ENCODE results near the gene CDYL. TPM values are rescaled to one million over a fixed set of nuclear protein-coding genes. Genes with fewer than 3 reads are reported as not detected.

Gene CDYL
- total and polyA plus RNA-seq, 7 donors = 14.2 to 82.8 (median 37.9) TPM

DNA sequence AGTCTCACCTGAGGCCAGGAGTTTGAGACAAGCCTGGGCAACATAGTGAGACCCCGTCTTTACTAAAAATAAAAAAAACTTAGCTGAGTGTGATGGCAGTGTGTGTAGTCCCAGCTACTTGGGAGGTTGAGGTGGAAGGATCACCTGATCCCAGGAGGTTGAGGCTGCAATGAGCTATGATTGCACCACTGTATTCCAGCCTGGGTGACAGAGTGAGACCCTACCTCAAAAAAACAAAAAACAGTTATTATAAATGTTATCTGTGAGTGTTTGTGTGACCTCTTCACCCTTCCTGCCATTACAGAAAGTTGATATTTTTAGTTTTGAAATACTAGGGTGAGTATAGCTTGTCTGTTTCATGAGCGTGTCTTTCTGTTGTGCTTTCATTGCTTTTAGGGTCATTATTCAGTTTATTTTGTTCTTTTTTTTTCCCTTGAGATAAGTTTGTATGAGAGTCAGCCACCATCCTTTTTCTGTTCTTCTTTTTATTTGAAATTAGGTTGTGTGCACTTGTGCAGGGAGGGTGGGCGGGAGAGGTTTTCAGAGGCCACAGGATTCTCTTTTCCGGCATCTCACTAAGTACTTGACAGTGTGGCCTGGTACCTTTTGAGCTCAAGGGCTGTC is 26.2 kb downstream of the CDYL start:
- Histone ChIP-seq H3K27me3 (no peaks in the 10 kb centered on the region), H3K4me1 (peaks cover 0 to 38% (median 32%) of the 10 kb centered on the region in 4 donors), H3K4me3 (no peak overlapping the region), H3K9me3 (peaks cover 0 to 2% (median 0%) of the 10 kb centered on the region in 4 donors), H3K27ac (no peak overlapping the region), H3K36me3 (no peaks in the 10 kb centered on the region)
- WGBS, 2 donors = 76 to 92% methylated on average over 4 of the region's 4 CpGs
- intact Hi-C loops (cut with DNase I) = no loop called here
- no peak for DNase-seq
- no peak for TF ChIP-seq POLR2AphosphoS5 (IDR thresholded peaks at IDR 0.05)
- no peak for TF ChIP-seq CTCF (IDR thresholded peaks at IDR 0.05)
- no peak for TF ChIP-seq EP300 (IDR thresholded peaks at IDR 0.05)
- no peak for TF ChIP-seq POLR2A (IDR thresholded peaks at IDR 0.05)

- H3K4me3 ChIP-seq = no peak overlapping the region
- intact Hi-C loops (cut with DNase I) = no loop called here
- no peak for TF ChIP-seq POLR2A (IDR thresholded peaks at IDR 0.05)
- no peak for TF ChIP-seq EP300 (IDR thresholded peaks at IDR 0.05)
- no peak for TF ChIP-seq CTCF (IDR thresholded peaks at IDR 0.05)
- no peak for TF ChIP-seq POLR2AphosphoS5 (IDR thresholded peaks at IDR 0.05)
- H3K27me3 ChIP-seq = no peaks in the 10 kb centered on the region
- DNase-seq = no peak
- peaks cover 0 to 2% (median 0%) of the 10 kb centered on the region in 4 donors for H3K9me3 ChIP-seq
- peaks cover 0 to 38% (median 32%) of the 10 kb centered on the region in 4 donors for H3K4me1 ChIP-seq
- H3K27ac ChIP-seq = no peak overlapping the region
- 43 to 64% methylated on average over 5 of the region's 5 CpGs for WGBS, 2 donors
- H3K36me3 ChIP-seq = no peaks in the 10 kb centered on the region
Observed at GRCh38 chr6:4803343-4803744, 27.1 kb downstream of the CDYL start.

DNA sequence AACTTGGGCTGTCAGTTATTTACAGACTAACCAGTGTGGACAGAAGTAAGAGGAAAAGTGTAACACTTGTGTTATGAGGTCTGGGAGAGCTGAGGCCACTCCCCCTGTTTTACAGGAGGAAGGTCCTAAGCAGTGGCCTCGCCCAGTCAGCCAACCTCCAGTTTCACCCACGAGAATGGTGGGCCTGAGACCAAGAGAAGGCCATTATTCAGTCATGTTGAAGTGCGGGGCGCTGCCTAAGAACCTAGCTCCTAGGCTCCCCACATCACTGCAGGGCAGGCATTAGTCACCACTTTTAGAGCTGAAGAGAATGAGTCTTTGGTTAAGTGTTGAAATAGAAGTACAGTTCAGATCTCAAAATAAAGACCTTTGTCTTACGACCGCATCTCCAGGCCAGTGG is 27.9 kb downstream of the CDYL start:
- TF ChIP-seq CTCF (IDR thresholded peaks at IDR 0.05) = no peak
- Histone ChIP-seq H3K27me3 (no peaks in the 10 kb centered on the region), H3K4me1 (peaks cover 0 to 38% (median 32%) of the 10 kb centered on the region in 4 donors), H3K4me3 (no peak overlapping the region), H3K36me3 (no peaks in the 10 kb centered on the region), H3K9me3 (peaks cover 0 to 2% (median 0%) of the 10 kb centered on the region in 4 donors), H3K27ac (no peak overlapping the region)
- no peak for DNase-seq
- 61 to 84% methylated on average over 6 of the region's 6 CpGs for WGBS, 2 donors
- intact Hi-C loops (cut with DNase I) = no loop called here

DNA sequence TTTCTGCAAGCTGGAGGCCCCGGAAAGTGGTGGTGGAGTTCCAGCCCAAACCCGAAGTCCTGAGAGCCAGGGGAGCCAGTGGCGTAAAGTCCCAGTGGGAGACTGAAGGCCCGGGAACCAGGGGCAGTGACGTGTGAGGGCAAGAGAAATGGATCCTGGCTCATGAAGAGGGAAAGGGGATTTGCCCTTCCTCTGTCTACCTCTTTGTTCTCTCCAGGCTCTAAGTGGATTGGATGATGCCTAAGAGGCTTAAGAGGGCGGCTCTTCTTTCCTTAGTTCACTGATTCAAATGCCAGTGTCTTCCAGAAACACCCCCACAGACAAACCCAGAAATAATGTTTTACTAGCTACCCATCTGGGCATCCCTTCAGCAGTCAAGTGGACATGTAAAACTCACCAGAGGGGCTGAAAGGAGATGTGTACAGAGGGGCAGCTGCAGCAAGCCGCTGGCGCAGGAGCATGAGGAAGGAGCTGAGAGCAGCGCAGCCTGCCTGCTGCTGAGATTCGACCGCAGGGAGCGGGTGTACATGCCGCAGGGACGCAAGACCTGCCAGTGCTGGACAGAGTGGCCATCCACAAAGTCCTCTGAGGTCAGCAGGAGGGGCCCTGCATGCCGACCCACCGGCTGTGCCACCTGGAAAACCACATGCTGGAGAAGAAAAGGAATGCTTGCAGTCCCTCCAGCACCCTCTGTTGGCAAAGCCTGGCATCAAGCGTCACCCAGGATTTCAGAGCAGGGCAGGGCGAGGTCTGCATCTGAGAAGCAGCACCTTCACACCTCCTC is 29.5 kb downstream of the CDYL start:
- Histone ChIP-seq H3K36me3 (no peaks in the 10 kb centered on the region), H3K4me1 (peaks cover 0 to 46% (median 36%) of the 10 kb centered on the region in 4 donors), H3K9me3 (peaks cover 0 to under 1% (median 0%) of the 10 kb centered on the region in 4 donors), H3K4me3 (no peak overlapping the region), H3K27ac (no peak overlapping the region), H3K27me3 (no peaks in the 10 kb centered on the region)
- peak; percentile 68 for DNase-seq
- WGBS, 2 donors = 61 to 76% methylated on average over 18 of the region's 18 CpGs
- intact Hi-C loops (cut with DNase I) = no loop called here
- TF ChIP-seq POLR2A (IDR thresholded peaks at IDR 0.05) (no peak), CTCF (IDR thresholded peaks at IDR 0.05) (peak; percentile 11 to 65 (median 34))
